GM19238 (cell line): ENCODE data around the gene HLCS.
"Not testable (repeated sequence)": the region's sequence is repeated elsewhere in the genome, so short reads cannot be mapped to it uniquely, and the experiment has no call there.

Experiments used
- DNase-seq: peaks from one replicate; pipeline ENCODE4 v3.0.0; 2011; ENCODE audit warnings: low spot score; ENCODE audit not compliant: insufficient read length

HLCS gene

GRCh38 chr21:36959020-36959835, 7.2 kb downstream of the HLCS start:
- no peak for DNase-seq

GRCh38 chr21:36955783-36956182, 10.7 kb downstream of the HLCS start:
- no peak for DNase-seq

- not testable (repeated sequence) for DNase-seq
Observed at GRCh38 chr21:36952331-36952730, 14.1 kb downstream of the HLCS start.

DNA sequence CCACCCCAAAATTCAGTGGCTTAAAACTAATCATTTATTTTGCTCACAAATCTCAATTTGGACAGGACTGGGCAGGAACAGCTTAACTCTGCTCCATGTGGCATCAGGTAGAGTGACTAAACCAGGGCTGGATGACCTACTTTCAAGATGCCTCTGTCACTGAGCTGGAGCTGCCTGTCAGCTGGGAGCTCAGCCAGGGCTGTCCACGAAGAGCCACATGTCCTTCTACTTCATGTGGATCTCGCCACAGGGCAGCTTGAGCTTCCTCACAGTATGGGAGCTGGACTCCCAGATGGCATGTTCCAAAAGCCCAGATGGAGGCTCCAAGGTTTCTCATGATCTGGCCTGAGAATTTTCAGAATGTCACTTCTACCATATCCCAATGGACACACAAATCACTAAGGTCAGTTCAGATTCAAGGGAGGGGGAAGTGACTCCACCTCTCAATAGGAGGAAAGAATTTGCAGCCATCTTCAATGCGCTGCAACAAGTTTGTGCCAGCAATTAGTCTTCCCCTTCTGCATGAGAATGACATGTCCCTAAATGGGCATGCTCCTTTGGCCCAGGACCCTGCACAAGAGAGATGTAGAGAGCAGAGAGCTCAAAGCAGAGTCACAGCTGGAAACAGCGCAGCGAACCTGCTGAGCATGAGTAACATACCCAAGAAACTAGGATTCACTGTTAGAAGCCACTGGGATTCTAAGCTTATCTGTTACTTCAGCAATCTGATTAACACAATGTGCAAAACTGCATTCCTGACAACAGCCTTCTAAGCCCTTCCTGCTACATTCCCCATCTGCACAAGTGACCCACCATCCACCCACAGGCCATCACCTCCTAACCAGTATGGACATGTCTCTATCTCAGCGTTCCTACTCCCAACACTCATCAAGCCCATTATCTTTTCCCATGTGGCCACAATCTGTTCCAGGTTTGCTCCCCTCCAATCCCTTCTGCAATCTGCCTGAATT, 17.0 kb downstream of the HLCS start:
- no peak for DNase-seq

- DNase-seq, result no peak
Observed at GRCh38 chr21:36948686-36949085, 17.8 kb downstream of the HLCS start.

DNA sequence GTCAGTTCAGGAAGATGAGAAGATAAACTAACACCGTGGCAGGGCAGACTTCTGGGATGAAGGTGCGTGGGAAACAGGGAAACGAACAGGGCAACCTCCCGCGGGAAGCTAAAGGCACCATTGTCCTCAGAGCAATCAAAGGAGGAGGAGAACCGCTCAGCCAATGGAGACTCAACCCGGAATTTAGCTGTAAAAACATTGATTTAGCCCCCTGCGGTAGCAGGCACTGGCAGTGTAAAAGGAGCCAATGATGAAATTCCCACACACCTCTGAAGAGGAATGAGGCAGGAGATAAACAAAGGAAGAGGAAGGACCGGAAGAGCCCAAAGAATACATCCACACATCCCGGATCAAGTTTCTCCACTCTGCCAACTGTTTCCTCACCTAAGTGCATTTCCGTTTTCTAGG, 19.5 kb downstream of the HLCS start:
- DNase-seq, result no peak

DNA sequence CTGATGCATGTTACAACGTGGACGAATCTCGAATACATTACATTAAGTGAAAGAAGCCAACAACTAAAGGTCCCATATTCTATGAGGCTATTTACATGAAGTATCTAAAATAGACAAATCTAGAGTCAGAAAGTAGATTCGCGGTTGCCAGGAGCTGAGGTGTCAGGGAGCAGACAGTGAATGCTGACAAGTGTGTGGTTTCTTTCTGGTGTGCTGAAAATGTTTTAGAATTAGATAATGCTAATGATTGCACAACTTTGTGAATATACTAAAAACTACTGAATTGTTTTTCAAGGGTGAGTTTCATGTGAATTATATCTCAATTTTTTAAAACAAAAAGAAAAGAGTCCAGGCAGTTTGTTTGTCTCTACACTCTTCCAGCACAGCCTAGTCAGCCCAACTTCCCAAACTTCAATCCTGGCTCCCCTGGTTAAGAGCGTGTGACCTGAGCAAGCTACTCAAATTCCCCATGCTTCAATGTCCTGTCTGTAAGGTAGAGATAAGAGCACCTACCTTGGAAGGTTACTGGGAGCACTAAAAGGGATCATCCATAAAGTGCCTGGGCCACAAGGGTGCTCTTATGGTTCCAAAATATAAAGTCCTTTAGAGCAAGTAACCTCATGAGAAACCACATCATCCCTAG, 20.9 kb downstream of the HLCS start:
- no peak for DNase-seq

DNA sequence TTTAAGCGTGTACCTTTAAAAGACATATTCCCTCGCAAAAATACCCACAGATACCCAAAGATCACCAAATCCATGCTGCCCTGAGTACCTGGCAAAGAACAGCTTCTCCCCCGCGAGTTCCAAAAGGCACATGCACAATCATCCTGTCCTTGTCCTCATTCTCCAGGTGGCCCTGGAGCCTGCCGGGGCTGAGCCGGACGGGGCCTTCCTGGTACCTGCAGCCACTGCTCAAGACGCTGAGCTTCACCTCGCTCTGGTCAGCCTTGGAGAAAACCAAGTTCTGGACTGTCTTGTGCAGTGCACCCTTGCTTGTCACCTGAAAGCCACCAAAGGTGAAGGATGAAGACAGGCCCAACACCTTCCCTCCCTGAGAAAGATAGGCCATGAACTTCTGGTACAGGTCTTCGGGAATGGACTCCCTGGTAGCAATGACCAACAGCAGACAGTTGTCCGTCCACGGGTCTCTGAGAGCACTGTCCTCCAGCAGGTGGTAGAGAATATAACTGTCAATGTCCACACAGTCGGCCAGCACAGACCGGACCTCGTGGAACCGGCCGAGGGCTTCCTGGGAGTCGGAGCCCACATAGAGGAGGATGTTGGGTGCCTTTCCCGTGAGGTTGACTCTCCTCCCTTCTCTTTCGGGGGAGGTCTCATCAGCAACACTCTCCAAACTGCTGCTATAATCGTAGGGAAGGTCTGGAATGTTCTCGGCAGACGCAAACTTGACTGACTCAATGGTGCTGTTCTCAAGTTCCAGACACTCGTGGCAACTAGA, 29.9 kb downstream of the HLCS start:
- DNase-seq, result no peak

DNA sequence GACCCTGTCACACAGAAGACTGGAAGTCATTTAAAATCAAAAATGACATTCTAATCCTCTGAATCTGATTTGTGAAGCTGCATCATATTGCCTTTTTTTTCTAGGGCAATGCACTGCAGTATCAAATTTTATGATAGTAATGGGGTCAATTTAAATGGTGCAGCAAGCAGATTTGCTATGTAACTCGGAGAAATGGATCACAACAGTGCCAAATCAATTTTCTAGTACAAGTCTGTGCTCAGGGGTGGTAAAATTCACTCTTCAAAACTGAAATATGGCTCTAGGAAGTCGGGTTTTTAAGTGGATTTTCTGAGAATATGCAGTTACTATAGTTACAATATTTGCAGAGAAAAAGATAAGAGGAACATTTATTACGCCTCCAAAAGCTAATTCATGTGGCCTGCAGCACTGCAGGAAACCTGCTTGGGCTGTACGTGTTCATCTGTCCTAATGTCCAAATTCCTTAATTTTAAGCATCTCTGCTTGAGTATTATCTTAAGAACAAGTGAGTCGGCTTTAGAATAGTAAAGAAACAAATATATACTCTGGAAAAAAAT, 31.5 kb downstream of the HLCS start:
- DNase-seq, result no peak

DNA sequence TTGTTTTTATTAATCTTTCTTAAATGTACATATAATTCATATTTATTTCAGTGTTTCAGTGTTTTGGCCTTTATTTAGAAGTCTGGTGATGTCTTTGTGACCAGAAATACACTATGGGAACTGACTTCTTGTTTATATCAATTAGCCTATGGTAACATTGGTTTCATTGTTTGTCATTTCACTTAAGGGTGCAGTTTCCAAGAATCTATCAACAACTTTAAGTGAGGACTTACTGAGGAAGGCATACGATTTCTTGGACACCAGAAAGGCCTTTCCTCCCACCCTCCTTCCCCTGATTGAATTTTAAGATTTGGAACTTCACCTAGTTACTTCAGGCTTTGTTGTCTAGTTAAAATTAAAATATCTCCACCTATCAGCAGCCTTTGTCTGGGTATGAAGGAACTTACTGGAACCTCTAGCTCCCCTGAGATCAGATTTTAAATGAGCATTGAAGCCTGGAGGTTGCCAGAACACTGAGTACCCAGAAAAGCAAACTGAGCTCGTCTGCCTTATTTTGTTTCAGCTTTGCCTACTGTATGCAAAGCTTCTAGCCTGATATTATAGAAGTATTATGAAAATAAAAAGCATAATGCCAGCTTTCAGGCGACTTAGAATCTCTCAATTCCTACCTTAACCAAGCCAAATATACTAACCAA, 34.2 kb downstream of the HLCS start:
- no peak for DNase-seq

GRCh38 chr21:36929622-36930021, 36.8 kb downstream of the HLCS start:
- no peak for DNase-seq

GRCh38 chr21:36928960-36929359, 37.5 kb downstream of the HLCS start:
- no peak for DNase-seq

GRCh38 chr21:36927719-36928117, 38.8 kb downstream of the HLCS start:
- DNase-seq, result peak; percentile 51

GRCh38 chr21:36926989-36927718, 39.3 kb downstream of the HLCS start:
- no peak for DNase-seq

DNA sequence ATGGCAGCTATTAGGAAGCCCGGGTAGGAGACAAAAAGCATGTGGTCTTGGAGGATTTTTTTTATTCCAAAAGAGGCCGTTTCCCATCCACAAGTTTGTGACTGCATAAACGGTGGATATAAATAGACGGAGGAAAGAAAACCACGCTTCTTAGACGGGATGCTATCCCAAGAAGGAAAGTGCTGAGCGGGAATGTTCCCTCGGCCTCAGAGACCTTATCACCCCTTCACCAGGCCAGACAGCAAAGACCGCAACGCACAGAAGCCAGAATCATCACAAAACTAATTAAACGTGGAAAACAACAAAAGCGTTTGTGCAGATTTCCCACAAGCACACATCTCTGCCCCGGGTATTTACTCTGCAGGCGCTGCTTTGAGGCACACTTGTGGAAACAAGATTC, 43.2 kb downstream of the HLCS start:
- no peak for DNase-seq

DNA sequence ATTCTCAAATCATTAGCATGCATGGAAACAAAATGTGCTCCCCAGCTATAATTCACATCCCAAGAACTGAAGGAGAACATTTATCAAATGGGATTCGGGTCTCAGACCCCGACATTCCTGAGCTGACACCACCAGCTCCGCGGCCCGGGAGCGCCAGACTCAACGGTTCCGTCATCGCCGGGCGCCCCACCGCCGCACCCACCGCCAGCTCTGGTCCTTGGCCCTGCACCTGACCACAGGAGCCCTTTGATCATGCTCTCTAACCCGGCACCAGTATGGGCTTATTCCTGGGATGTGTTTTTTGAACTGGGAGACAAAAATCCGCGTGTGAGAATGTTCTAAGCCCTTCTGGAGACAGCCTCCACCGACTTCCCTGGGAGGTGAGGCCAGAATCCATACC, 43.6 kb downstream of the HLCS start:
- DNase-seq, result no peak

GRCh38 chr21:36918291-36918690, 48.2 kb downstream of the HLCS start:
- no peak for DNase-seq

DNA sequence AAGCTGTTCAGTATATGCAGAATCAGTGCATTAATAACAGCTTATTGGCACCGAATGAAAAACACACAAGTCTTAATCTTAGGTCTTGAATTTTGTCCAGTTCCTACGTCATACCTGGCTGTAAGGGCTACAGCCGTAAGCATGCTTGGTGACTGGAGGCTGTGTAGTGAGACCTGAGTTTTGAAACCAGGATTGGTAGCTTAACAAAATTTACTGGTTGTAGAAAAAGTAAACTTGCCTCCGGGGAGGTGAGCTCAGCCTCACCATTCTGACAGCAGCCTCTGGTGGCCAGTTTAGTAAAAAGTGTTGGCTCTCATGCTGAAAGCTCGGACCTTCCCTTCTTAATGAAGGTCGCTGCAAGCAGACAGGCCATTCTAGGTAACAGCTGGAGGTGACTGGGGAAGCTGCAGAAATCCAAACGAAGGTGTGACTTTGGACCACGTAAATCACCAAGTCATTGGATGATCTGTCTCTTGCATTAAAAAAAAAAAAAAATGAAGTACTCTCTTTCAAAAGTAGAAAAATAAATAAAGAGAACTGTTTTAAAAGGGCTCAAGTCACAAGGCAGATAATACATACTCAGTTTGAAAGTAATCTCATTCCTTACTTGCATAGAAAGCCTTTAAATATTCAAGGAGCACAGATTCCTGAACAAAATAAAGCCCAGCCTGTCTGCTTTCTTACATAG, 48.9 kb downstream of the HLCS start:
- no peak for DNase-seq

DNA sequence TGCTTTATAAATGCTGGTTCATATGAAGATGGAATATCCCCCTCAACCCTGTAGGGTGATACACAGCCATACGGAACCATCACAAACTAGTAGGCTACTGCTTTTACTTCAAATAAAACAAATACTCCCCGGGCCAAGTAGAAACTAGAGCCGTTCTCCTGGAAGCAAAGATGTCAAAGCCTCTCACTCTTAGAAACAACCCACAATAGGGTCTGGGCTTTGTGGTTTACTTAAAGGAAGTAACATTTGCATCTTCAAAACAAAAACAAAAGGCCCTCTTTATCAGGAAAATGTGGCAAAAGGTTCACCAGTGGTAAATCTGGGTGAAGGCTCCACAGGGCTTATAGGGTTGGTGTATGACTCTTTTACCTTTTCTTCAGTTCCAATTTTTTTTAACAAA, 49.8 kb downstream of the HLCS start:
- no peak for DNase-seq
